PC-9 (cell line): ENCODE measurements around the gene MYL7. TPM values are rescaled to one million over a fixed set of nuclear protein-coding genes. Genes with fewer than 3 reads are reported as not detected.

Source experiments
- BruUV-seq: library from RNA; stranded (reverse); fragments of 400-500 nt; replicated peaks from 2 replicates; lab custom pipeline; 2021; lab: Mats Ljungman, UMichigan
- CTCF ChIA-PET: fragments of 300-600 bp; sonication (Branson Sonifier 250); formaldehyde crosslinking; loops from one replicate; lab custom pipeline; 2022; ENCODE audit warnings: antibody characterized with exemption; lab: Charles Lee
- POLR2A ChIA-PET: fragments of 300-600 bp; sonication (Branson Sonifier 250); formaldehyde crosslinking; loops from one replicate; lab custom pipeline; 2022; ENCODE audit warnings: antibody characterized with exemption; ENCODE audit not compliant: unreplicated experiment; lab: Charles Lee
- DNase-seq, 2 experiments: peaks; one replicate each; pipeline versions ENCODE4 v3.0.0 to v3.0.0-alpha.2; 2015 to 2022; ENCODE audit warnings: mixed read lengths in 1 of 2
- H2AFZ ChIP-seq: fragments of 200-600 bp; sonication (generic); 2 replicates; pipeline ENCODE4 v1.8.1; 2017; ENCODE audit warnings: antibody characterized with exemption
- H3F3A ChIP-seq: fragments of 200-600 bp; sonication (generic); 2 replicates; pipeline ENCODE4 v1.8.1; 2017; ENCODE audit warnings: antibody characterized with exemption, mild to moderate bottlenecking, low read depth; ENCODE audit not compliant: insufficient read depth
- H3K27ac ChIP-seq: fragments of 200-600 bp; sonication (generic); 2 replicates; pipeline ENCODE4 v1.6.1; 2016; ENCODE audit warnings: mixed run types
- H3K27me3 ChIP-seq: fragments of 200-600 bp; sonication (generic); 2 replicates; pipeline ENCODE4 v1.6.1; 2016; ENCODE audit warnings: low read depth, mixed run types; ENCODE audit not compliant: insufficient read depth
- H3K36me3 ChIP-seq: fragments of 200-600 bp; sonication (generic); 2 replicates; pipeline ENCODE4 v1.6.1; 2016; ENCODE audit warnings: low read depth, mixed run types
- H3K4me1 ChIP-seq: fragments of 200-600 bp; sonication (generic); replicated peaks from 2 replicates; pipeline ENCODE4 v1.6.1; 2016; ENCODE audit warnings: mixed run types; ENCODE audit not compliant: insufficient read depth
- H3K4me2 ChIP-seq: fragments of 200-600 bp; sonication (generic); 2 replicates; pipeline ENCODE4 v1.6.1; 2017; ENCODE audit warnings: mixed run types
- H3K4me3 ChIP-seq: fragments of 200-600 bp; sonication (generic); 2 replicates; pipeline ENCODE4 v1.6.1; 2016; ENCODE audit warnings: mixed run types
- H3K79me2 ChIP-seq: fragments of 200-600 bp; sonication (generic); 2 replicates; pipeline ENCODE4 v1.6.1; 2017; ENCODE audit warnings: low read depth, mixed run types
- H3K9me2 ChIP-seq: fragments of 200-600 bp; sonication (generic); 2 replicates; pipeline ENCODE4 v1.8.1; 2017; ENCODE audit warnings: mild to moderate bottlenecking; ENCODE audit not compliant: insufficient read depth
- H3K9me3 ChIP-seq: fragments of 200-600 bp; sonication (generic); 2 replicates; pipeline ENCODE4 v1.8.1; 2016; ENCODE audit warnings: low read depth; ENCODE audit not compliant: insufficient read depth
- H4K20me1 ChIP-seq: fragments of 200-600 bp; sonication (generic); 2 replicates; pipeline ENCODE4 v1.8.1; 2017; ENCODE audit not compliant: insufficient read depth
- EZH2 ChIP-seq: fragments of 200-600 bp; sonication (generic); IDR thresholded peaks from 2 replicates; pipeline ENCODE4 v1.8.0; 2017; ENCODE audit warnings: antibody characterized with exemption, low read depth
- intact Hi-C: fragments of 100-400 bp; cut with micrococcal nuclease; formaldehyde crosslinking; loops from one replicate; pipeline ENCODE4 v1.10.0; 2022; ENCODE audit not compliant: unreplicated experiment
- total RNA-seq: library from RNA; stranded (reverse); gene quantifications from 2 replicates; pipeline ENCODE4 v1.2.3, GENCODE V29; 2021
- TF ChIP-seq, protein P1 (sequence below): fragments of 200-600 bp; sonication (generic); conservative IDR thresholded peaks from 2 replicates; pipeline ENCODE4 v1.6.1; 2017; ENCODE audit warnings: mixed run types, antibody characterized with exemption, mild to moderate bottlenecking, moderate library complexity

The MYL7 gene
- total RNA-seq, 1 experiment from 2014 or later, result not detected

GRCh38 chr7:44142028-44142427, 896 bp upstream of the MYL7 start:
- no peak for TF ChIP-seq EZH2
- TF ChIP-seq, protein P1, sequence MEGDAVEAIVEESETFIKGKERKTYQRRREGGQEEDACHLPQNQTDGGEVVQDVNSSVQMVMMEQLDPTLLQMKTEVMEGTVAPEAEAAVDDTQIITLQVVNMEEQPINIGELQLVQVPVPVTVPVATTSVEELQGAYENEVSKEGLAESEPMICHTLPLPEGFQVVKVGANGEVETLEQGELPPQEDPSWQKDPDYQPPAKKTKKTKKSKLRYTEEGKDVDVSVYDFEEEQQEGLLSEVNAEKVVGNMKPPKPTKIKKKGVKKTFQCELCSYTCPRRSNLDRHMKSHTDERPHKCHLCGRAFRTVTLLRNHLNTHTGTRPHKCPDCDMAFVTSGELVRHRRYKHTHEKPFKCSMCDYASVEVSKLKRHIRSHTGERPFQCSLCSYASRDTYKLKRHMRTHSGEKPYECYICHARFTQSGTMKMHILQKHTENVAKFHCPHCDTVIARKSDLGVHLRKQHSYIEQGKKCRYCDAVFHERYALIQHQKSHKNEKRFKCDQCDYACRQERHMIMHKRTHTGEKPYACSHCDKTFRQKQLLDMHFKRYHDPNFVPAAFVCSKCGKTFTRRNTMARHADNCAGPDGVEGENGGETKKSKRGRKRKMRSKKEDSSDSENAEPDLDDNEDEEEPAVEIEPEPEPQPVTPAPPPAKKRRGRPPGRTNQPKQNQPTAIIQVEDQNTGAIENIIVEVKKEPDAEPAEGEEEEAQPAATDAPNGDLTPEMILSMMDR, result no peak
- no peaks in the 10 kb centered on the region for H3K79me2 ChIP-seq
- no peaks in the 10 kb centered on the region for H3K27me3 ChIP-seq
- H3K4me3 ChIP-seq, result no peak overlapping the region
- ChIA-PET CTCF (interaction anchor here (0.6 to 0.7 kb wide), 3 partner anchors 9 to 698 kb away, joined by 3 to 5 read pairs (median 4); no protein-coding TSS in a partner anchor), POLR2A (no interaction called here)
- peaks cover 5% of the 10 kb centered on the region; the same call in 1 of the 2 replicates for H3F3A ChIP-seq
- H3K9me3 ChIP-seq, result no peaks in the 10 kb centered on the region
- BruUV-seq, result no TSS peak
- H3K27ac ChIP-seq, result no peak overlapping the region
- no peaks in the 10 kb centered on the region for H3K36me3 ChIP-seq
- H3K4me1 ChIP-seq, result no peaks in the 10 kb centered on the region
- no peaks in the 10 kb centered on the region for H3K9me2 ChIP-seq
- intact Hi-C loops, result no loop called here
- no peak overlapping the region for H3K4me2 ChIP-seq
- no peak for DNase-seq
- H4K20me1 ChIP-seq, result no peaks in the 10 kb centered on the region
- no peak overlapping the region for H2AFZ ChIP-seq

GRCh38 chr7:44140341-44140740, 791 bp downstream of the MYL7 start:
- CTCF ChIA-PET, result no interaction called here
- peaks cover 8% of the 10 kb centered on the region for H3F3A ChIP-seq
- BruUV-seq, result no TSS peak
- H3K9me3 ChIP-seq, result no peaks in the 10 kb centered on the region
- H3K36me3 ChIP-seq, result no peaks in the 10 kb centered on the region
- no peak overlapping the region for H2AFZ ChIP-seq
- no peaks in the 10 kb centered on the region for H3K4me1 ChIP-seq
- no peak overlapping the region for H3K4me3 ChIP-seq
- no peaks in the 10 kb centered on the region for H3K79me2 ChIP-seq
- intact Hi-C loops, result no loop called here
- no peak overlapping the region for H3K27ac ChIP-seq
- DNase-seq, result no peak
- no peak overlapping the region for H3K4me2 ChIP-seq
- H4K20me1 ChIP-seq, result no peaks in the 10 kb centered on the region
- no peaks in the 10 kb centered on the region for H3K9me2 ChIP-seq
- H3K27me3 ChIP-seq, result no peaks in the 10 kb centered on the region
- POLR2A ChIA-PET, result no interaction called here
- TF ChIP-seq, protein P1, result no peak
- TF ChIP-seq EZH2, result no peak

- no peak overlapping the region for H3K4me2 ChIP-seq
- H3K36me3 ChIP-seq, result no peaks in the 10 kb centered on the region
- DNase-seq, result no peak
- no peak overlapping the region for H3K27ac ChIP-seq
- H3K4me1 ChIP-seq, result no peaks in the 10 kb centered on the region
- no TSS peak for BruUV-seq
- no peak overlapping the region for H3K4me3 ChIP-seq
- H3K9me2 ChIP-seq, result no peaks in the 10 kb centered on the region
- peaks cover 13% of the 10 kb centered on the region for H3F3A ChIP-seq
- POLR2A ChIA-PET, result no interaction called here
- no peak overlapping the region for H2AFZ ChIP-seq
- no peaks in the 10 kb centered on the region for H4K20me1 ChIP-seq
- intact Hi-C loops, result no loop called here
- no peaks in the 10 kb centered on the region for H3K9me3 ChIP-seq
- H3K27me3 ChIP-seq, result no peaks in the 10 kb centered on the region
- TF ChIP-seq, protein P1, result no peak
- TF ChIP-seq EZH2, result no peak
- H3K79me2 ChIP-seq, result no peaks in the 10 kb centered on the region
- CTCF ChIA-PET, result no interaction called here
Measured at GRCh38 chr7:44139311-44140010, 1.7 kb downstream of the MYL7 start.
